Karpas-422 (cell line): ENCODE results near the gene ARHGAP22. TPM values are rescaled to one million over a fixed set of nuclear protein-coding genes. Genes with fewer than 3 reads are reported as not detected.

Experiments used
- DNase-seq: peaks from one replicate; pipeline ENCODE4 v3.0.0-alpha.2; 2015
- H2AFZ ChIP-seq: fragments of 200-600 bp; sonication (generic); 2 replicates; pipeline ENCODE4 v1.6.1; 2014; ENCODE audit warnings: antibody characterized with exemption, low read length, mixed read lengths
- H3K27ac ChIP-seq: fragments of 200-600 bp; sonication (generic); 2 replicates; pipeline ENCODE4 v1.5.1; 2014; ENCODE audit warnings: mild to moderate bottlenecking, low read length, moderate library complexity
- H3K27me3 ChIP-seq: fragments of 200-600 bp; sonication (generic); 2 replicates; pipeline ENCODE4 v1.6.1; 2014; ENCODE audit warnings: low read length, mixed read lengths
- H3K36me3 ChIP-seq: fragments of 200-600 bp; sonication (generic); 2 replicates; pipeline ENCODE4 v1.6.1; 2014; ENCODE audit warnings: low read length, mixed read lengths; ENCODE audit not compliant: insufficient read depth
- H3K4me1 ChIP-seq: fragments of 200-600 bp; sonication (generic); 2 replicates; pipeline ENCODE4 v1.6.1; 2014; ENCODE audit warnings: mild to moderate bottlenecking, low read length, mixed read lengths
- H3K4me2 ChIP-seq: fragments of 200-600 bp; sonication (generic); 2 replicates; pipeline ENCODE4 v1.6.1; 2014; ENCODE audit warnings: low read length, low read depth, mild to moderate bottlenecking; ENCODE audit not compliant: poor library complexity, severe bottlenecking
- H3K4me3 ChIP-seq: fragments of 200-600 bp; sonication (generic); 2 replicates; pipeline ENCODE4 v1.5.1; 2014; ENCODE audit warnings: mild to moderate bottlenecking, antibody characterized with exemption, low read length, mixed read lengths
- H3K79me2 ChIP-seq: fragments of 200-600 bp; sonication (generic); 2 replicates; pipeline ENCODE4 v1.6.1; 2014; ENCODE audit warnings: mild to moderate bottlenecking, low read length, mixed read lengths
- H3K9ac ChIP-seq: fragments of 200-600 bp; sonication (generic); 2 replicates; pipeline ENCODE4 v1.6.0; 2014; ENCODE audit warnings: low read length
- H3K9me2 ChIP-seq: fragments of 200-600 bp; sonication (generic), shearing (Covaris generic); replicated peaks from 2 replicates; pipeline ENCODE4 v1.6.0; 2014; ENCODE audit warnings: mild to moderate bottlenecking, low read length, moderate library complexity; ENCODE audit not compliant: insufficient read depth
- H3K9me3 ChIP-seq: fragments of 300-700, 200-600 bp; sonication (generic); 2 replicates; pipeline ENCODE4 v1.6.1; 2014; ENCODE audit warnings: low read length, mixed read lengths
- H4K20me1 ChIP-seq: fragments of 200-600 bp; sonication (generic); 2 replicates; pipeline ENCODE4 v1.6.1; 2014; ENCODE audit warnings: mild to moderate bottlenecking, antibody characterized with exemption, low read length, low read depth; ENCODE audit not compliant: insufficient read depth
- total RNA-seq: library from RNA; depleted of rRNA; stranded (reverse); fragments of >200 nt; shearing (Covaris generic); gene quantifications from 2 replicates; pipeline ENCODE4 v1.2.3, GENCODE V29; 2014; ENCODE audit warnings: low replicate concordance

The ARHGAP22 gene
- total RNA-seq, 1 experiment from 2014 or later = 0.07 TPM

DNA sequence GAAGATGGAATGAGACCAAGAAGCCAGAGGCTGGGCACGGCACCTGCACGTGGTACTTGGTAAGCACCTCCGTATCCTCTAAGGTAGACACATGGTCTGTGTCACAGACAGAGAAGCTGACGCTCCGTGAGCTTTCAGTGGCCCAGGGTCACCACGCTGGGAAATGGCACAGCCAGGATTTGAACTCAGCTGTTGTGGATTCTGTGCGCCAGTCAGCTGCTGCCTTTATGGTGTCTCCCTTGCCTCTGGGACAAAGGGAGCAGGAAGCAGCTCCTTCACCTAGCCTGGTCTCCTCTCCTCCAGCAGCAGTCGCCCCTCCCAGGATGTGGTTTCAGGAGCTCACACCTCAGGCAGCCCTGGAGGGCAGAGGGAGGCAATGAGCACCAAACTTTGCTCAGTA lies 110.8 kb downstream of the ARHGAP22 start:
- Histone ChIP-seq H3K27me3 (no peaks in the 10 kb centered on the region), H3K9me2 (no peaks in the 10 kb centered on the region), H3K36me3 (no peaks in the 10 kb centered on the region), H3K9me3 (no peaks in the 10 kb centered on the region), H3K4me3 (no peak overlapping the region), H4K20me1 (no peaks in the 10 kb centered on the region), H3K79me2 (no peaks in the 10 kb centered on the region), H2AFZ (no peak overlapping the region), H3K4me2 (no peak overlapping the region), H3K9ac (no peak overlapping the region), H3K27ac (no peak overlapping the region), H3K4me1 (no peaks in the 10 kb centered on the region)
- no peak for DNase-seq

- no peak for DNase-seq
- no peak overlapping the region for H3K4me3 ChIP-seq
- no peaks in the 10 kb centered on the region for H3K27me3 ChIP-seq
- no peak overlapping the region for H2AFZ ChIP-seq
- H4K20me1 ChIP-seq = no peaks in the 10 kb centered on the region
- no peaks in the 10 kb centered on the region for H3K36me3 ChIP-seq
- H3K27ac ChIP-seq = no peak overlapping the region
- no peaks in the 10 kb centered on the region for H3K9me2 ChIP-seq
- no peak overlapping the region for H3K4me2 ChIP-seq
- H3K4me1 ChIP-seq = no peaks in the 10 kb centered on the region
- H3K9me3 ChIP-seq = no peaks in the 10 kb centered on the region
- H3K9ac ChIP-seq = no peak overlapping the region
- H3K79me2 ChIP-seq = no peaks in the 10 kb centered on the region
Measured at GRCh38 chr10:48493083-48493871, 111.6 kb downstream of the ARHGAP22 start.

- H3K4me2 ChIP-seq = no peak overlapping the region
- no peak for DNase-seq
- H4K20me1 ChIP-seq = no peaks in the 10 kb centered on the region
- H3K9me2 ChIP-seq = no peaks in the 10 kb centered on the region
- no peak overlapping the region for H2AFZ ChIP-seq
- H3K9ac ChIP-seq = no peak overlapping the region
- no peaks in the 10 kb centered on the region for H3K4me1 ChIP-seq
- H3K27me3 ChIP-seq = no peaks in the 10 kb centered on the region
- no peaks in the 10 kb centered on the region for H3K36me3 ChIP-seq
- H3K4me3 ChIP-seq = no peak overlapping the region
- H3K79me2 ChIP-seq = no peaks in the 10 kb centered on the region
- no peak overlapping the region for H3K27ac ChIP-seq
- H3K9me3 ChIP-seq = no peaks in the 10 kb centered on the region
Measured at GRCh38 chr10:48492201-48492600, 112.7 kb downstream of the ARHGAP22 start.

- no peak for DNase-seq
- Histone ChIP-seq H4K20me1 (no peaks in the 10 kb centered on the region), H3K9ac (no peak overlapping the region), H3K79me2 (no peaks in the 10 kb centered on the region), H3K4me3 (no peak overlapping the region), H2AFZ (no peak overlapping the region), H3K27me3 (no peaks in the 10 kb centered on the region), H3K9me3 (no peaks in the 10 kb centered on the region), H3K9me2 (no peaks in the 10 kb centered on the region), H3K27ac (no peak overlapping the region), H3K4me1 (no peaks in the 10 kb centered on the region), H3K4me2 (no peak overlapping the region), H3K36me3 (no peaks in the 10 kb centered on the region)
Measured at GRCh38 chr10:48491392-48492139, 113.3 kb downstream of the ARHGAP22 start.

DNA sequence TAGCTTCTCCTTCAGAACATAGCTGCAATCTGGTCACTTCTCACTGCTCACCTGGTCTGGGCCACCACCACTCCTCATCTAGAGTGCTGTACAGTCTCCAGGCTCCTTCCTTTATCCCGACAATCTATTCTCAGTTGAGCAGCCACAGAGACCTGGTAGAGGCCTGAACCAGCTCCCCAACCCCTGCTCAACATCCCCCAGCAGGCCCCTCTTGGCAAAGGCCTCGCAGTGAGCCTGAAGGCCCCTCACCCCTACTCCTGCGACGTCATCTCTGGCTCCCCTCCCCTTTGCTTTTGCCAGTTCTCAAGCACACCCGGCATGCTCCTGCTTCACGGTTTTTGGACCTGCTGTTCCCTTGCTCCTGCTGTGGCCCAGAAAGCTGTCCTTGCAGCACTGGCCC lies 113.9 kb downstream of the ARHGAP22 start:
- Histone ChIP-seq H4K20me1 (no peaks in the 10 kb centered on the region), H3K79me2 (no peaks in the 10 kb centered on the region), H3K4me2 (no peak overlapping the region), H3K4me3 (no peak overlapping the region), H3K9ac (no peak overlapping the region), H3K27ac (no peak overlapping the region), H3K4me1 (no peaks in the 10 kb centered on the region), H3K9me3 (no peaks in the 10 kb centered on the region), H2AFZ (no peak overlapping the region), H3K27me3 (no peaks in the 10 kb centered on the region), H3K36me3 (no peaks in the 10 kb centered on the region), H3K9me2 (no peaks in the 10 kb centered on the region)
- no peak for DNase-seq

- no peaks in the 10 kb centered on the region for H4K20me1 ChIP-seq
- H3K27ac ChIP-seq = no peak overlapping the region
- H3K36me3 ChIP-seq = no peaks in the 10 kb centered on the region
- H3K9me2 ChIP-seq = no peaks in the 10 kb centered on the region
- DNase-seq = no peak
- no peaks in the 10 kb centered on the region for H3K4me1 ChIP-seq
- no peaks in the 10 kb centered on the region for H3K9me3 ChIP-seq
- H3K27me3 ChIP-seq = no peaks in the 10 kb centered on the region
- H3K79me2 ChIP-seq = no peaks in the 10 kb centered on the region
- H3K4me2 ChIP-seq = no peak overlapping the region
- no peak overlapping the region for H3K4me3 ChIP-seq
- H2AFZ ChIP-seq = no peak overlapping the region
- H3K9ac ChIP-seq = no peak overlapping the region
Measured at GRCh38 chr10:48490571-48490940, 114.3 kb downstream of the ARHGAP22 start.

DNA sequence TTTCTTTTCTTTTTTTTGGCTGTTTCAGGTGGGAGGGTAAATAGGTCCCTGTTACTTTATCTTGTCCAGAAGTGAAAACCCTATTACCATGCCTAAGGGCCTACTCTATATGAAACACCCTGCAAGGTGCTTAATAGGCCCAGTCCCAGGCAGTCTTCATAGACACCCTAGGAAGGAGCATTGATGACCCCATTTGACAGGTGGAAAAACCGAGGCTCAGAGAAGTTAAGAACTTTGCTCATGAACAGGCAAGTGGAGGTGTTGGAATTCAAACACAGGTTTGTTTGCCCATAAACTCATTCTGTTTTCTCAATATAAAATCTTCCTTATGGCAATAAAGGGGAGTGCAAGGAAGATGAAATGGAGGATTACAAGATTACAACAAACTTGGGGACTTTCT lies 115.8 kb downstream of the ARHGAP22 start:
- H3K36me3 ChIP-seq = no peaks in the 10 kb centered on the region
- no peaks in the 10 kb centered on the region for H3K27me3 ChIP-seq
- H3K9me3 ChIP-seq = no peaks in the 10 kb centered on the region
- H3K9me2 ChIP-seq = no peaks in the 10 kb centered on the region
- H3K4me1 ChIP-seq = no peaks in the 10 kb centered on the region
- no peak overlapping the region for H3K9ac ChIP-seq
- DNase-seq = no peak
- H3K27ac ChIP-seq = no peak overlapping the region
- no peaks in the 10 kb centered on the region for H3K79me2 ChIP-seq
- H3K4me3 ChIP-seq = no peak overlapping the region
- no peak overlapping the region for H3K4me2 ChIP-seq
- no peaks in the 10 kb centered on the region for H4K20me1 ChIP-seq
- no peak overlapping the region for H2AFZ ChIP-seq

- Histone ChIP-seq H3K36me3 (no peaks in the 10 kb centered on the region), H2AFZ (no peak overlapping the region), H3K9me3 (no peaks in the 10 kb centered on the region), H4K20me1 (no peaks in the 10 kb centered on the region), H3K9ac (no peak overlapping the region), H3K27me3 (no peaks in the 10 kb centered on the region), H3K79me2 (no peaks in the 10 kb centered on the region), H3K27ac (no peak overlapping the region), H3K4me3 (no peak overlapping the region), H3K4me1 (no peaks in the 10 kb centered on the region), H3K9me2 (no peaks in the 10 kb centered on the region), H3K4me2 (no peak overlapping the region)
- no peak for DNase-seq
Measured at GRCh38 chr10:48487244-48487643, 117.6 kb downstream of the ARHGAP22 start.
